Measurements from ENCODE around the gene MGRN1. TPM values are rescaled to one million over a fixed set of nuclear protein-coding genes. Genes with fewer than 3 reads are reported as not detected.

Gene MGRN1
- total and polyA plus RNA-seq, 2 of the 13 experiments (the other 11 are each of a cell fraction or from before 2014, with no cell fraction given) = 11.9 to 12.6 TPM

- TF ChIP-seq ZHX2 (IDR thresholded peaks at IDR 0.05; ENCODE audit: low read depth) (no peak), ZHX2 (CRISPR knock-in tag; IDR thresholded peaks at IDR 0.05; ENCODE audit: borderline replicate concordance) (no peak), ZNF350 (CRISPR knock-in tag; IDR thresholded peaks at IDR 0.05; ENCODE audit: borderline replicate concordance, low read depth) (no peak), HMG20A (CRISPR knock-in tag; IDR thresholded peaks at IDR 0.05; ENCODE audit: borderline replicate concordance) (no peak), HNRNPL (IDR thresholded peaks at IDR 0.05; ENCODE audit: low read depth, low read length) (no peak), ZNF563 (CRISPR knock-in tag; IDR thresholded peaks at IDR 0.05) (peak; percentile 91), HNF4A (CRISPR knock-in tag; IDR thresholded peaks at IDR 0.05) (no peak), REPIN1 (CRISPR knock-in tag; IDR thresholded peaks at IDR 0.05; ENCODE audit: borderline replicate concordance, low read depth) (0 out of 2 replicates have a peak, but pooled peaks have one; percentile 10), TOPORS (CRISPR knock-in tag; IDR thresholded peaks at IDR 0.05) (peak; percentile 73; the same call in 1 of the 2 replicates), PHF21A (CRISPR knock-in tag; IDR thresholded peaks at IDR 0.05) (peak; percentile 33; the same call in 1 of the 2 replicates), ZNF292 (CRISPR knock-in tag; IDR thresholded peaks at IDR 0.05; ENCODE audit: borderline replicate concordance, low read depth) (no peak), RARG (CRISPR knock-in tag; IDR thresholded peaks at IDR 0.05; ENCODE audit: low read depth) (no peak), MBNL3 (CRISPR knock-in tag; conservative IDR thresholded peaks at IDR 0.05) (no peak), ZEB1 (IDR thresholded peaks at IDR 0.05; ENCODE audit: insufficient replicate concordance, low read depth) (peak; percentile 29), KAT2B (IDR thresholded peaks at IDR 0.05; ENCODE audit: borderline replicate concordance, low read depth, low read length) (no peak), ZNF569 (CRISPR knock-in tag; IDR thresholded peaks at IDR 0.05; ENCODE audit: borderline replicate concordance) (no peak), NKX3-1 (CRISPR knock-in tag; IDR thresholded peaks at IDR 0.05) (no peak), ZNF784 (CRISPR knock-in tag; IDR thresholded peaks at IDR 0.05; ENCODE audit: borderline replicate concordance) (0 out of 2 replicates have a peak, but pooled peaks have one; percentile 64), ZBTB43 (CRISPR knock-in tag; conservative IDR thresholded peaks at IDR 0.05) (no peak), RAD21 (CRISPR knock-in tag; IDR thresholded peaks at IDR 0.05) (0 out of 2 replicates have a peak, but pooled peaks have one; percentile 15), HOXA5 (CRISPR knock-in tag; IDR thresholded peaks at IDR 0.05) (0 out of 2 replicates have a peak, but pooled peaks have one; percentile 3), SMAD9 (CRISPR knock-in tag; IDR thresholded peaks at IDR 0.05) (no peak), ZNF776 (CRISPR knock-in tag; IDR thresholded peaks at IDR 0.05) (peak; percentile 81; the same call in 1 of the 2 replicates)
These were observed 367 bp downstream of the MGRN1 start (continued) for GRCh38 chr16:4624827-4625559.

Measured in HepG2 (cell line).